Astrocyte of the cerebellum (primary cell): ENCODE results near the gene CACNA1A.
A peak's percentile ranks its signal among the peaks of the same experiment; 100 is the strongest.
"Not testable (repeated sequence)": the region's sequence is repeated elsewhere in the genome, so short reads cannot be mapped to it uniquely, and the experiment has no call there.

Experiments
- DNase-seq: peaks from one replicate; pipeline ENCODE4 v3.0.0-alpha.2; 2011; ENCODE audit warnings: low read depth
- H3K4me3 ChIP-seq: 2 replicates; pipeline ENCODE4 v1.5.1; 2011; ENCODE audit warnings: mild to moderate bottlenecking, low read depth, low read length, moderate library complexity
- CTCF ChIP-seq: IDR thresholded peaks from 2 replicates; pipeline ENCODE4 v1.5.1; 2012; ENCODE audit warnings: low read length, low read depth, moderate library complexity, mild to moderate bottlenecking; ENCODE audit errors: missing control alignments
- in situ Hi-C: cut with HindIII; loops from 2 replicates; pipeline ENCODE4 v1.10.0; 2017; ENCODE audit warnings: low sequenced_read_pairs

The CACNA1A gene

DNA sequence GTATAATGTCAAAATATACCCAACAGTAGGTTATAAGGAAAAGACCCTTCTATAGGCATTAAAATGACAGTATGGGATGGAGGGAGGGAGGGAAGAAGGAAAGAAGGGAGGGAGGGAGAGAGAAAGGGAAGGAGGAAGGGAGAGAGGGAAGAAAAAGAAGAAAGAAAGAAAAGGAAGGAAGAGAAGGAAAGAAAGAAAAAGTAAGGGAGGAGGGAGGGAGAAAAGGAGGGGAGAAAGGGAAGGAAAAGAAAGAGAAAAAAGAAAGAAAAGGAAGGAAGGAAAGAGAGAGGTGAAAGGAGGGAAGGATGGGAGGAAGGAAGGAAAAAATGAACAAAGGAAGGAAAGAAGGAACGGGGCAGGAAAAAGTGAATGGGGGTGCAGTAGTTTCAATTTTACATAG lies 35.3 kb upstream of the CACNA1A start:
- no peak for TF ChIP-seq CTCF
- no peak overlapping the region for H3K4me3 ChIP-seq
- no peak for DNase-seq
- in situ Hi-C loops, result no loop called here

DNA sequence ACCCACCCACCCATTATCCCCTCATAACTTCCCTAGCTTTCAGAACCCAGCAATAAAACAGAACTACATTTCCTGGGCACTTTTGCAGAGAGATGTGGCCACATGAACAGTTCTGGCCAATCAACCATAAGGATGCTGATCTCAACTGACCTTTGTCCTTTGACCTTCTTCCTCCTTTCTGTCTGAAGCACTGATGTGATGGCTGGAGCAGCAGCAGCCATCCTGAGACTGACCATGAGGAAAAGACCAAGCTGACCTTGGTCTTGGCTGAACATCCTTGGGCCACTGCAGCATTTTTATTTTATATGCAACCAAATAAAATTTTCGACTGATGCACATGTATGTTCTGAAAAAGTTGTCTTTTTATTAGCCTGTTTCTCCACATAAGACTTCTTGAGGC lies 33.1 kb upstream of the CACNA1A start:
- H3K4me3 ChIP-seq, result no peak overlapping the region
- DNase-seq, result no peak
- in situ Hi-C loops, result no loop called here
- TF ChIP-seq CTCF, result no peak

DNA sequence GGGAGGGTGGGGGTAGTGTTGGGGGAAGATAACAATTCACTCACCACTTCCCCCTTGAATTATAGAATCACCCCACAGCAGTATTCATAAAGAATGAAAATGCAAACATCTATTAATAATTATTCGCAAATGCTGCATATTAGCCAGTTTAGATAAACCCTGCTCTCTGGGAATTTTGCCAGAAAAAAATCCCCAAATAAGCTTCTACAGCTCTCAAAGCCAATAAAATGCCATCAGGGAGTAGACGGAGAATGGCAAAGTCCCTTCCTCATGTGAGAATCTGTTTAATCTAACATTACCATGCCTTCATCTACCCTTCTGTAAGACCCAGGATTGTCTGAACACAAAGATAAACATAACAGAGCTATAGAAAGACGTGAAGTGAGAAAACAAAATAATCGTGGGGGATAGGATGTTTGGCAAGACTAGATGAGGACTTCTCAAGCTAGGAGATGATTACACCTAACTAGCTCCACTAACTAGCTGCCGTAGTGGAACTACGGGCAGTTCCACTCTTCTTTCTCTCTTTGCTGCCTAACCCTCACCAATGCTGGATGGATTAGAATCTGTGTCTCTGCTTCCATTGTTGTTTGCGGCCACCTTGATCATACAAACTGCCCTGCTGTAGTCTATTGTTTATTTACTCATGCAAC lies 32.4 kb upstream of the CACNA1A start:
- in situ Hi-C loops, result no loop called here
- no peak for TF ChIP-seq CTCF
- no peak overlapping the region for H3K4me3 ChIP-seq
- no peak for DNase-seq

DNA sequence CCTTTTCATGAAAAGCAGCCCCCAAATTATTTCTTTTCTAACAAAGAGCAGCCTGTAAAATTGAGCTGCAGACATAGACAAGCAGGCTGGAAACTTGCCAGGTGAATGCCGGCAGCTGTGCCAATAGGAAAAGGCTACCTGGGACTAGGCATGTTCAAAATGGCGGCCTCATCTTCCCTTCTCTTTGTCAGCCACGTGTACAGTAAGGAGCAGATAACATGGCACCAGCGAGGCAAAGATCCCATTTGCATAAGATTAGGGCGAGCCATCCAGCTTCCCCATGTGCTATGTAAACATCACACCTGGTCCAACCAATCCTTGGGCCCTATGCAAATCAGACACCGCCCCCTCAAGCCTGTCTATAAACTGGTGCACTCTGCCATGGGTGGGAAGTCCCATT lies 31.2 kb upstream of the CACNA1A start:
- no peak for TF ChIP-seq CTCF
- no peak overlapping the region for H3K4me3 ChIP-seq
- DNase-seq, result no peak
- in situ Hi-C loops, result no loop called here

DNA sequence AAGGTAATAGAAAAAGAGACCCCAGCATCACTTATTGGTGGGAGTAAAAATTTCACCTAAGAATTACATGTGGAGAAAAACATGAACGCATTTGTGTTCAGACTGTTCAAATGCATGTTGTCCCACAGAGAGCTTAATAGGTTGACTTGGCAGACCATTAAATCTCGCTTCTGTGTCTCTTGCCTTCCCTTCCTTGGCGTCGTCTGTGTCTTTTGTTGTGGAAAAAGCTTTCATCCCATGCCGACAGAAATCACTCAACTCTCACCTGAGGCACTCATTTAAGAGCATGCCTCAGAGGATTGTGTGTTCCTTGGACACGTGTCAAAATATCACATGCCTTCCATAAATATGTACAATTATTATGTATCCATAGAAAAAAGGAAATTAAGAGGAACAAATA lies 24.4 kb upstream of the CACNA1A start:
- in situ Hi-C loops, result no loop called here
- no peak for TF ChIP-seq CTCF
- no peak overlapping the region for H3K4me3 ChIP-seq
- no peak for DNase-seq

GRCh38 chr19:13529721-13530120 lies 23.4 kb upstream of the CACNA1A start:
- in situ Hi-C loops, H3K4me3 ChIP-seq, DNase-seq: not testable (repeated sequence)

DNA sequence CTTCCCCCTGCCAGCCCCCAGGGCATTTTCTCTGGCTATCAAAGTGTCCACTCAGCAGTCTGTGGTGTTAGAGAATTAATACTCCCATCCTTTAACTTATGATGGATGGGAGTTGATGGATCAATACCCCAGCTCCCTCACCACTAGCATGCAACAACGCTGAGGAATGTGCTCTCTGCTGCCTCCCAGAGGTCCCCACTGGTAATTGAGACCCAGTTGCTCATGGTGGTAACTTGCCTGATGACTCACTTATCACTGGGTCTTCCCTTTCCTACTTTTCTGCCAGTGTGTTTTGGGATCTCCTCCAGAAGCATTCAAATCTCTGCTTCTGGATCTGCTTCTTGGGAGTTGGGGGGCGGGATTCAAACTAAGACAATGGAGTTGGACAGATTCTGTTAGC lies 20.3 kb upstream of the CACNA1A start:
- in situ Hi-C loops, result no loop called here
- peak; percentile 31 for TF ChIP-seq CTCF
- no peak overlapping the region for H3K4me3 ChIP-seq
- DNase-seq, result no peak
